IMR-90 (cell line): ENCODE results near the gene NOXA1. TPM values are rescaled to one million over a fixed set of nuclear protein-coding genes. Genes with fewer than 3 reads are reported as not detected.

Source experiments
- ATAC-seq: fragments of 200-7000 bp; cut with Tn5 transposase; 2 replicates; pipeline ENCODE4 v1.9.1; 2020; ENCODE audit warnings: low read depth, mild to moderate bottlenecking, moderate library complexity
- BruUV-seq: library from RNA; stranded (reverse); fragments of 400-500 nt; replicated peaks from 2 replicates; lab custom pipeline; 2021; lab: Mats Ljungman, UMichigan
- CTCF ChIA-PET: fragments of 300-600 bp; formaldehyde crosslinking; extraction: SDS; loops from one replicate; lab custom pipeline; 2021; ENCODE audit warnings: antibody characterized with exemption; lab: Yijun Ruan, JAX
- POLR2A ChIA-PET: fragments of 300-600 bp; sonication (Branson Sonifier 250); formaldehyde crosslinking; loops from one replicate; lab custom pipeline; 2022; ENCODE audit warnings: antibody characterized with exemption; ENCODE audit not compliant: unreplicated experiment; lab: Charles Lee
- DNase-seq: peaks from one replicate; pipeline ENCODE4 v3.0.0; 2013
- H2AFZ ChIP-seq: replicated peaks from 2 replicates; pipeline ENCODE3; 2013; ENCODE audit warnings: low read length, mild to moderate bottlenecking; ENCODE audit not compliant: poor library complexity
- H2AK5ac ChIP-seq: 2 replicates; pipeline ENCODE4 v1.6.1; 2013; ENCODE audit warnings: low read depth, low read length, inconsistent platforms
- H2AK9ac ChIP-seq: replicated peaks from 2 replicates; pipeline ENCODE3; 2013; ENCODE audit warnings: mild to moderate bottlenecking, low read depth, low read length, moderate library complexity; ENCODE audit not compliant: poor library complexity
- H2BK120ac ChIP-seq: 2 replicates; pipeline ENCODE4 v1.6.1; 2013; ENCODE audit warnings: low read depth, low read length, inconsistent platforms
- H2BK15ac ChIP-seq: 3 replicates; pipeline ENCODE4 v1.6.1; 2013; ENCODE audit warnings: low read depth, low read length, inconsistent platforms
- H2BK20ac ChIP-seq: 2 replicates; pipeline ENCODE4 v1.6.1; 2013; ENCODE audit warnings: low read depth, mild to moderate bottlenecking, inconsistent platforms, low read length, moderate library complexity
- H2BK5ac ChIP-seq: 2 replicates; pipeline ENCODE4 v1.6.1; 2013; ENCODE audit warnings: mild to moderate bottlenecking, low read depth, low read length, inconsistent platforms; ENCODE audit not compliant: poor library complexity, severe bottlenecking
- H3K14ac ChIP-seq: replicated peaks from 2 replicates; pipeline ENCODE4 v1.6.1; 2013; ENCODE audit warnings: low read depth, low read length, inconsistent platforms
- H3K18ac ChIP-seq: 2 replicates; pipeline ENCODE4 v1.6.1; 2013; ENCODE audit warnings: low read depth, low read length, control low read depth
- H3K23ac ChIP-seq: 2 replicates; pipeline ENCODE4 v1.6.1; 2013; ENCODE audit warnings: low read depth, low read length, inconsistent platforms
- H3K27ac ChIP-seq: 2 replicates; pipeline ENCODE4 v1.5.1; 2013; ENCODE audit warnings: mild to moderate bottlenecking, control low read depth, low read length; ENCODE audit not compliant: insufficient read depth
- H3K27me3 ChIP-seq: 2 replicates; pipeline ENCODE4 v1.6.1; 2013; ENCODE audit warnings: low read length; ENCODE audit not compliant: control insufficient read depth, insufficient read depth
- H3K36me3 ChIP-seq: 2 replicates; pipeline ENCODE4 v1.6.1; 2013; ENCODE audit warnings: low read length, mixed read lengths; ENCODE audit not compliant: control insufficient read depth, insufficient read depth
- H3K4ac ChIP-seq: 2 replicates; pipeline ENCODE4 v1.6.1; 2013; ENCODE audit warnings: low read depth, low read length, inconsistent platforms
- H3K4me1 ChIP-seq: 2 replicates; pipeline ENCODE4 v1.6.1; 2013; ENCODE audit warnings: low read length, mixed read lengths; ENCODE audit not compliant: control insufficient read depth, insufficient read depth
- H3K4me2 ChIP-seq: 2 replicates; pipeline ENCODE4 v1.6.1; 2013; ENCODE audit warnings: low read depth, mild to moderate bottlenecking, control low read depth, low read length, moderate library complexity
- H3K4me3 ChIP-seq: 2 replicates; pipeline ENCODE4 v1.5.1; 2013; ENCODE audit warnings: low read depth, mild to moderate bottlenecking, control low read depth, low read length, moderate library complexity; ENCODE audit not compliant: insufficient read depth
- H3K56ac ChIP-seq: 2 replicates; pipeline ENCODE4 v1.6.1; 2013; ENCODE audit warnings: low read length, inconsistent platforms; ENCODE audit not compliant: insufficient read depth; ENCODE audit errors: extremely low read depth
- H3K79me1 ChIP-seq, 2 experiments: 2 replicates each; pipeline ENCODE4 v1.6.1; 2013; ENCODE audit warnings: low read length in 2 of 2, inconsistent platforms in 1 of 2, low read depth in 1 of 2
- H3K9ac ChIP-seq: 2 replicates; pipeline ENCODE4 v1.6.1; 2013; ENCODE audit warnings: low read depth, low read length, control low read depth
- H3K9me1 ChIP-seq: 2 replicates; pipeline ENCODE4 v1.6.1; 2013; ENCODE audit warnings: low read length, inconsistent platforms; ENCODE audit not compliant: insufficient read depth
- H3K9me3 ChIP-seq: 2 replicates; pipeline ENCODE4 v1.6.1; 2013; ENCODE audit warnings: low read length; ENCODE audit not compliant: control insufficient read depth, insufficient read depth
- H4K20me1 ChIP-seq: 2 replicates; pipeline ENCODE4 v1.6.1; 2013; ENCODE audit warnings: low read length, inconsistent platforms; ENCODE audit not compliant: insufficient read depth
- H4K5ac ChIP-seq: 2 replicates; pipeline ENCODE4 v1.6.1; 2013; ENCODE audit warnings: mild to moderate bottlenecking, low read depth, low read length, control low read depth
- H4K8ac ChIP-seq, 2 experiments: 2 replicates each; pipeline ENCODE4 v1.6.1; 2013; ENCODE audit warnings: low read depth in 2 of 2, low read length in 2 of 2, control low read depth in 1 of 2, inconsistent platforms in 1 of 2
- H4K91ac ChIP-seq: 2 replicates; pipeline ENCODE4 v1.6.1; 2013; ENCODE audit warnings: low read depth, low read length, inconsistent platforms; ENCODE audit not compliant: insufficient read depth
- CEBPB ChIP-seq: IDR thresholded peaks from 2 replicates; pipeline ENCODE4 v1.6.1; 2012; ENCODE audit warnings: low read depth, low read length, improper control_type of control experiment
- CHD1 ChIP-seq: IDR thresholded peaks from 2 replicates; pipeline ENCODE4 v1.6.1; 2012; ENCODE audit warnings: low read depth, low read length, improper control_type of control experiment
- MAFK ChIP-seq: IDR thresholded peaks from 2 replicates; pipeline ENCODE4 v1.6.1; 2012; ENCODE audit warnings: low read depth, low read length, improper control_type of control experiment
- MAZ ChIP-seq: IDR thresholded peaks from 2 replicates; pipeline ENCODE4 v1.6.1; 2012; ENCODE audit warnings: low read depth, mild to moderate bottlenecking, low read length, improper control_type of control experiment, moderate library complexity, borderline replicate concordance
- MXI1 ChIP-seq: IDR thresholded peaks from 2 replicates; pipeline ENCODE4 v1.6.1; 2012; ENCODE audit warnings: low read depth, mild to moderate bottlenecking, low read length, moderate library complexity, borderline replicate concordance
- POLR2A ChIP-seq: IDR thresholded peaks from 2 replicates; pipeline ENCODE4 v1.6.1; 2012; ENCODE audit warnings: mild to moderate bottlenecking, low read depth, low read length
- RCOR1 ChIP-seq: IDR thresholded peaks from 2 replicates; pipeline ENCODE4 v1.6.1; 2012; ENCODE audit warnings: mild to moderate bottlenecking, low read length, improper control_type of control experiment; ENCODE audit not compliant: insufficient replicate concordance
- RFX5 ChIP-seq: IDR thresholded peaks from 2 replicates; pipeline ENCODE4 v1.8.0; 2012; ENCODE audit warnings: low read depth, mild to moderate bottlenecking, low read length, moderate library complexity
- WGBS, 2 experiments: methylation state at CpG; one replicate each; pipeline versions ENCODE4 v1.1.5 to v1.1.7; 2013; ENCODE audit warnings: missing lambda C conversion rate in 2 of 2; ENCODE audit not compliant: insufficient read length in 1 of 2; ENCODE audit errors: extremely low coverage in 2 of 2; 5-methylcytosine and 5-hydroxymethylcytosine counted together
- dilution Hi-C: fragments of 300-500 bp; cut with HindIII; formaldehyde crosslinking; loops from one replicate; pipeline ENCODE4 v1.14.3; 2018; ENCODE audit warnings: low sequenced_read_pairs; ENCODE audit not compliant: unreplicated experiment
- in situ Hi-C: fragments of 300-500 bp; cut with MboI; formaldehyde crosslinking; loops from 3 replicates; pipeline ENCODE4 v1.14.3; 2019; ENCODE audit warnings: low sequenced_read_pairs, inconsistent platforms, mixed read lengths
- intact Hi-C: fragments of 100-400 bp; cut with micrococcal nuclease; formaldehyde crosslinking; loops from 2 replicates; pipeline ENCODE4 v1.10.0; 2022
- polyA plus RNA-seq, 3 experiments: library from polyadenylated mRNA; depleted of rRNA; stranded (reverse); fragments of >200 nt; gene quantifications; 2 replicates each; pipeline ENCODE4 v1.2.3, GENCODE V29; 2012; ENCODE audit warnings: low replicate concordance in 1 of 3
- total RNA-seq: library from RNA; depleted of rRNA; stranded (reverse); fragments of >200 nt; gene quantifications from 2 replicates; pipeline ENCODE4 v1.2.3, GENCODE V29; 2012
- TF ChIP-seq, protein P1 (sequence below): conservative IDR thresholded peaks from 2 replicates; pipeline ENCODE4 v1.5.1; 2012; ENCODE audit warnings: mild to moderate bottlenecking, low read depth, low read length, improper control_type of control experiment

The NOXA1 gene
- total and polyA plus RNA-seq, 2 of the 4 experiments (the other 2 are of a cell fraction): 0.17 TPM; not detected in 1

GRCh38 chr9:137480686-137481683, 57.8 kb downstream of the NOXA1 start:
- Histone ChIP-seq H2BK120ac (peak overlapping the region; percentile 29), H3K9me1 (peaks cover 6% of the 10 kb centered on the region; the same call in 1 of the 2 replicates), H4K5ac (no peak overlapping the region), H2AK5ac (peak overlapping the region; percentile 64), H2BK5ac (no peak overlapping the region), H3K9ac (no peak overlapping the region), H3K9me3 (peaks cover 8% of the 10 kb centered on the region), H3K4ac (peak overlapping the region; percentile 24; the same call in 1 of the 2 replicates), H3K56ac (no peak overlapping the region), H3K36me3 (no peaks in the 10 kb centered on the region), H3K4me2 (no peak overlapping the region), H2AK9ac (no peak overlapping the region), H4K91ac (no peak overlapping the region), H3K27ac (no peak overlapping the region), H3K14ac (peak overlapping the region; percentile 47), H2BK15ac (peak overlapping the region; percentile 58; the same call in 1 of the 3 replicates), H4K20me1 (no peaks in the 10 kb centered on the region), H3K4me1 (peaks cover 6% of the 10 kb centered on the region), H3K27me3 (peaks cover 11% of the 10 kb centered on the region; the same call in 1 of the 2 replicates), H2AFZ (peak overlapping the region; percentile 11), H2BK20ac (0 out of 2 replicates have a peak overlapping the region, but pooled peaks have one; percentile 50), H3K79me1 (no peaks in the 10 kb centered on the region), H3K4me3 (no peak overlapping the region), H4K8ac (no peak overlapping the region), H3K23ac (no peak overlapping the region), H3K18ac (0 out of 2 replicates have a peak overlapping the region, but pooled peaks have one; percentile 4)
- POLR2A ChIA-PET: no interaction called here
- TF ChIP-seq MAZ (no peak), MXI1 (no peak), CHD1 (no peak), RFX5 (no peak), MAFK (no peak), CEBPB (no peak), POLR2A (no peak), RCOR1 (no peak)
- TF ChIP-seq, protein P1, sequence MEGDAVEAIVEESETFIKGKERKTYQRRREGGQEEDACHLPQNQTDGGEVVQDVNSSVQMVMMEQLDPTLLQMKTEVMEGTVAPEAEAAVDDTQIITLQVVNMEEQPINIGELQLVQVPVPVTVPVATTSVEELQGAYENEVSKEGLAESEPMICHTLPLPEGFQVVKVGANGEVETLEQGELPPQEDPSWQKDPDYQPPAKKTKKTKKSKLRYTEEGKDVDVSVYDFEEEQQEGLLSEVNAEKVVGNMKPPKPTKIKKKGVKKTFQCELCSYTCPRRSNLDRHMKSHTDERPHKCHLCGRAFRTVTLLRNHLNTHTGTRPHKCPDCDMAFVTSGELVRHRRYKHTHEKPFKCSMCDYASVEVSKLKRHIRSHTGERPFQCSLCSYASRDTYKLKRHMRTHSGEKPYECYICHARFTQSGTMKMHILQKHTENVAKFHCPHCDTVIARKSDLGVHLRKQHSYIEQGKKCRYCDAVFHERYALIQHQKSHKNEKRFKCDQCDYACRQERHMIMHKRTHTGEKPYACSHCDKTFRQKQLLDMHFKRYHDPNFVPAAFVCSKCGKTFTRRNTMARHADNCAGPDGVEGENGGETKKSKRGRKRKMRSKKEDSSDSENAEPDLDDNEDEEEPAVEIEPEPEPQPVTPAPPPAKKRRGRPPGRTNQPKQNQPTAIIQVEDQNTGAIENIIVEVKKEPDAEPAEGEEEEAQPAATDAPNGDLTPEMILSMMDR: no peak
- CTCF ChIA-PET: interaction anchor here (0.9 kb wide), 1 partner anchor 54 kb away, joined by 5 read pairs; no protein-coding TSS in a partner anchor
- DNase-seq (no peak), ATAC-seq (no peak)
- in situ Hi-C loops: no loop called here
- intact Hi-C loops: no loop called here
- no TSS peak for BruUV-seq
- WGBS, 2 experiments: 87% methylated on average over 18 of the region's 38 CpGs; no CpG with 5 or more reads in 1 of the 2 experiments
- dilution Hi-C loops: no loop called here
